Spleen (tissue), 7 donors: Measurements from ENCODE around the gene KMT2A.
"Not testable (repeated sequence)": the region's sequence is repeated elsewhere in the genome, so short reads cannot be mapped to it uniquely, and the experiment has no call there.

Experiments used
- CTCF ChIP-seq, 11 experiments: fragments of 200-600 bp in 7 of 11; fragments of 450-650 bp in 4 of 11; sonication (generic) in 4 of 11; IDR thresholded peaks in 8 of 11; conservative IDR thresholded peaks in 3 of 11; 1 replicate in 7 of 11; 2 replicates in 4 of 11; pipeline versions ENCODE4 v1.4.0 to v1.8.0; 2016 to 2021; ENCODE audit warnings: antibody characterized with exemption in 11 of 11, inconsistent platforms in 4 of 11, mild to moderate bottlenecking in 1 of 11
- POLR2A ChIP-seq, 3 donors: fragments of 450-650 bp; IDR thresholded peaks; one replicate each; pipeline ENCODE4 v1.5.1; 2017; ENCODE audit warnings: antibody characterized with exemption in 3 of 3, mild to moderate bottlenecking in 1 of 3
- donor health status: DM: no; HTN: no; CAD: no; lungs with moderate emphysema.
- donor health status: DM: no; HTN: no; CAD: no.
- donor health status: DM: no; HTN: no; CAD: no.

- TF ChIP-seq CTCF (IDR thresholded peaks at IDR 0.05 in 8 of 11, conservative IDR thresholded peaks at IDR 0.05 in 3 of 11); POLR2A (IDR thresholded peaks at IDR 0.05): not testable (repeated sequence)
Observed at GRCh38 chr11:118468968-118469367, 32.7 kb downstream of the KMT2A start.
